Activated CD8-positive, alpha-beta memory T cell treated with anti-CD3 and anti-CD28 coated beads for 36 hours (primary cell): ENCODE results near the gene BIN2. TPM values are rescaled to one million over a fixed set of nuclear protein-coding genes. Genes with fewer than 3 reads are reported as not detected.

ENCODE experiments used
- CTCF ChIA-PET: fragments of 350-600 bp; sonication (Branson Sonifier 250); formaldehyde crosslinking; loops from one replicate; lab custom pipeline; 2021; ENCODE audit warnings: antibody characterized with exemption; lab: Charles Lee
- POLR2A ChIA-PET: fragments of 350-600 bp; sonication (Branson Sonifier 250); formaldehyde crosslinking; loops from one replicate; lab custom pipeline; 2021; ENCODE audit warnings: antibody characterized with exemption; lab: Charles Lee
- total RNA-seq, 2 experiments: library from RNA; stranded (reverse); gene quantifications; one replicate each; pipeline ENCODE4 v1.2.3, GENCODE V29; 2021

BIN2 gene
- total RNA-seq, 2 experiments from 2014 or later = 42.8 to 47.0 TPM

DNA sequence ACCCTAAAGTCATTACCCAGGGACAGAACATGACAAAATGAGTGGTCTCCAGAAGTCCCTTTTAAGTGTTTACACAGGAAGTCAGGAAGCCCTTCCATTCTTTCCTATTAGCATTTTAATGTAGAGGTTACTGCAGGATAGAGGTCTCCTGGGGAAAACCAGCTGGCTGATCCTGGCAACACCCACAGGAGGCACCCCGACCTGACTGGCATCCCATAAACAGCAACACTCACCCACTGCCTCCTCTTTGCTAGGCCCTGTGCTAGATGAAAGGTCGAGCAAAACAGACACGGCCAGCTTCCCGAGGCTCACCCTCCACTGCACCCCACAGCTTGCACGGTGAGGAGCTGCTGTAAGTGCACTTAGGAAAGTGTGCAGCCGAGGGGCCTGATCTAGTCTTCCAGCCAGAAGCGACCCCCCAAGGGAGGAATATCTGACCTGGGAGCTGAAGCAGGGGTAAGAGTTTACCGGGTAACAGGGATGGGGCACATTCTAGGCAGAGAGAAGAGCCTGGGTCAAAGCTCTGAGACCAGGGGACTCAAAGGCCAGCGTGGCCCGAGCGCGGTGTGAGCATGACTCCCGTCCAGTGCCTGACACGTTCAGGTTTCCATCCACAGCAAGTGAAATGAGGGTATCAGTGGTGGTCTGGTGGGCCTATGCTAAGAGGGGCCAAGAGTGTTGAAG lies 76.3 kb downstream of the BIN2 start:
- POLR2A ChIA-PET = no interaction called here
- CTCF ChIA-PET = interaction anchor here (0.6 kb wide), 1 partner anchor 493 kb away, joined by 3 read pairs; no protein-coding TSS in a partner anchor

GRCh38 chr12:51246254-51246853 lies 77.6 kb downstream of the BIN2 start:
- POLR2A ChIA-PET = interaction anchor here (0.5 kb wide), 1 partner anchor 728 kb away, joined by 4 read pairs; no protein-coding TSS in a partner anchor
- CTCF ChIA-PET = no interaction called here

GRCh38 chr12:51245476-51246253 lies 78.3 kb downstream of the BIN2 start:
- ChIA-PET CTCF (no interaction called here), POLR2A (interaction anchor here (0.5 to 0.6 kb wide), 3 partner anchors 30 to 727 kb away, joined by 3 to 4 read pairs (median 3); no protein-coding TSS in a partner anchor)

DNA sequence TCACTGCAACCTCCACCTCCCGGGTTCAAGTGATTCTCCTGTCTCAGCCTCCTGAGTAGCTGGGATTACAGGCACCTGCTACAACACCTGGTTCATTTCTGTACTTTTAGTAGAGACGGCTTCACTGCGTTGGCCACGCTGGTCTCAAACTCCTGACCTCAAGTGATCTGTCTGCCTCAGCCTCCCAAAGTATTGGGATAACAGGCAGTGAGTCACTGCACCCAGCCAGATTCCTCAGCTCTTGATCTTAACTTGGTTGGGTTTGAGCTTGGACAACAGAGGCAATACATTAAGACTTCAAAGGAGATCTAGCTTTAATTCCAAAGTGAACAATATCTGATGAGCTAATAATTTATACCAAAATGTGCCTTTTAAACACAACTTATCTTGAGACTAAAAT lies 79.7 kb downstream of the BIN2 start:
- ChIA-PET CTCF (interaction anchor here (0.9 to 1.0 kb wide), 2 partner anchors 8 to 19 kb away, joined by 3 read pairs; no protein-coding TSS in a partner anchor), POLR2A (interaction anchor here (0.5 to 2.1 kb wide), 3 partner anchors 26 to 82 kb away, joined by 3 to 11 read pairs (median 7); partner anchors contain the start of gene POU6F1)

DNA sequence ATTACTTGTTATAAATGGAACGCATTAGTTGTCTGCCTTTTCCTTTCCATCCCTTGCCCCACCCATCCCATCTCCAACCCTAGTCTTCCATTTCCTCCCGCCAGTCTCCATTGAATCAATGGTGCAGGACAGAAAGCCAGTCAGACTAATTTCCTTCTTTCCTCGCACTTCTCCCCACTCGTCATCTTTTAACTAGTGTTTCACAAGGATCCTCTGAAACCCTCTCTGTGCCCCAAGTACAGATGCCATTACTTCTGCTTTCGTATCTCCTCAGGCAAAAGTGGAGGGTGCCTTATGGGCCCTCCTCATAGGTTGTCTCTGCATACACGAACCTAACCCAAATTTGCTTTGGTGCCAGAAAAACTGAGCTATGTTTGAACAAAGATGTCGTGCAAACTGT lies 81.1 kb downstream of the BIN2 start:
- POLR2A ChIA-PET = interaction anchor here (2.1 kb wide), 1 partner anchor 25 kb away, joined by 7 read pairs; the partner anchor contains the start of gene POU6F1
- CTCF ChIA-PET = no interaction called here

DNA sequence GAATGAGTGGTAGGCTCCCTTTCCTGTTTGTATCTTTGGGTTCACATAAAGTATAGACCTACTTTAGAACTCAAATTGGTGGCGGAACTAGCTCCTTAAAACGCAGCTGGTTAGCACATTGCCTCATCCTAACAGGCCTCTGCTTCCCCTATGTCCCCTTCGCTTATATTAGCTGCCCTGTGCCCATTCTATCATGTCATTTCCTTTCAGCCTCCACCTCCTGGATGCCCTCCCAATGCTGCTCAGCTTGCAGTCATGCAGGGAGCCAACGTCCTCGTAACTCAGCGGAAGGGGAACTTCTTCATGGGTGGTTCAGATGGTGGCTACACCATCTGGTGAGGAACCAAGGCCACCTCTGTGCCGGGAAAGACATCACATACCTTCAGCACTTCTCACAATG lies 81.9 kb downstream of the BIN2 start:
- ChIA-PET CTCF (no interaction called here), POLR2A (interaction anchor here (0.7 kb wide), 1 partner anchor 46 kb away, joined by 4 read pairs; no protein-coding TSS in a partner anchor)

GRCh38 chr12:51240971-51241370 lies 83.0 kb downstream of the BIN2 start:
- ChIA-PET CTCF (interaction anchor here (0.6 to 1.0 kb wide), 2 partner anchors 85 to 214 kb away, joined by 3 read pairs; no protein-coding TSS in a partner anchor), POLR2A (interaction anchor here (3.9 kb wide), 1 partner anchor 23 kb away, joined by 38 read pairs; the partner anchor contains the start of gene POU6F1)

DNA sequence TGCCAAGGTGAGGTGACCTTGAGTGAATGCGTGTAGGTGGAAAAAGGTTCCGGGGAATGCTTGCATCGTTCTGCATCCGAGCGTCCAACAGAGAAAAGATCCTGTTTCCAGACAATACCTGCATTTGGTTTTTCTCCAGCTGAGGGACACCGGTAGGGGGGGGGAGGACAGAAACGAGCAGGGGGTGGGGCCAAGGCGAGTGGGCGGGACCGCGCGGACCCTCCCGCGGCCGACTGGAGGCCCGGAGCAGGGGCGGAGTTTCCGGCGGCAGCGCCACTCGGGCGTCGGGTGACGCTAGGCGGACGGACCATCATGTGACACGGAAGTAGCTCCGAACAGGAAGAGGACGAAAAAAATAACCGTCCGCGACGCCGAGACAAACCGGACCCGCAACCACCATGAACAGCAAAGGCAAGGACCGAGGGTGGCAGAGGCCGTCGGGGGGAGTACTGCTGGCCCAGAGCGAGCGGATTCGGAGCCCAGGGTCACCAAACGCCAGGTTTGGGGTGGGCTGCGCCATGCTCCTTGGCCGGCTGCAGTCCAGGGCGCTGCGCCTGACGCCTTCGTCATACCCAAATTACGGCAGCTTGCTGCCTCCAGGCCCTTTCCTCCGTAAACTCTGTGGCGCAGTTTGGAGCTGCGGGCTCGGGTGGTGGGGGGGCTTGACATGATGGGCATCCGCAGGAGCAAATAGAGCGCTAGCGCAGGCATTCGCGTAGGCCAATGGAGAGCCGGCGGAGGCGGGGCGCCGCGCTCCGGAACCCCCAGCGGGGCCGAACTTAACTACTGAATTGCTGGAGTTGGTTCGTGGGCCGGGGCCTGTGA lies 85.3 kb downstream of the BIN2 start, which contains the start of gene DAZAP2:
DAZAP2 (plus strand) TSS at position 317 of the 825 bp plus-strand sequence; CDS start at position 399, 82 bp downstream.
- POLR2A ChIA-PET = interaction anchor here (0.8 to 3.9 kb wide), 4 partner anchors 9 to 155 kb away, joined by 3 to 38 read pairs (median 10); partner anchors contain the start of genes CSRNP2 and POU6F1
- CTCF ChIA-PET = interaction anchor here (0.6 to 1.4 kb wide), 4 partner anchors 14 to 161 kb away, joined by 4 to 7 read pairs (median 6); partner anchors contain the start of gene POU6F1

DNA sequence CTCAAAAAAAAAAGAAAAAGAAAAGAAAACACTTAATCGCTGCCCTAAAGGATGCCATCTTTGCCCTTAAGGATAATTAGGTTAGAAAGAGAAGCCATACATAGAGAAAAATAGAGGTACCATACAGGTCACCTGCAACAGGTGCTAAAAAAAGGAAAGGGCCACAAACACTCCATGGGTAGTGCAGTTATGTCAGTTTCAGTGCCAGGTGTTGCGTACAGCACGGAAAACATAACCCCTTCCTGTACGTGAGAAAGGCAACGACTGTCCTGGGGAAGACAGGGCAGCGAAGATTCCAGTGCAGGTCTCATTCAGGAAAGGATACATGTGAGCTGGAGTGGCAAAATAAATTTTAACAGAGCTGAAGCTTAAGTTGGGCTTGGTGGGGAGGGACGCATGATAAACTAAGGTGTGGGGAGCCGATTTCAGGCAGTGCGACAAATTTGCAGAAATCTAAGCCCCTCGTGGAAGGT lies 85.9 kb downstream of the BIN2 start:
- ChIA-PET CTCF (interaction anchor here (1.3 to 1.4 kb wide), 3 partner anchors 14 to 20 kb away, joined by 5 to 7 read pairs (median 6); partner anchors contain the start of gene POU6F1), POLR2A (interaction anchor here (0.6 to 3.9 kb wide), 5 partner anchors 9 to 961 kb away, joined by 3 to 38 read pairs (median 7); partner anchors contain the start of genes CSRNP2 and POU6F1)

- ChIA-PET CTCF (no interaction called here), POLR2A (no interaction called here)
Observed at GRCh38 chr12:51234530-51234929, 89.4 kb downstream of the BIN2 start.

GRCh38 chr12:51232642-51233041 lies 91.3 kb downstream of the BIN2 start:
- ChIA-PET CTCF (interaction anchor here (0.7 kb wide), 1 partner anchor 594 kb away, joined by 3 read pairs; no protein-coding TSS in a partner anchor), POLR2A (no interaction called here)

Other genes with a start within 250 kb of the BIN2 start
- gene CSRNP2, start 240.6 kb downstream of the BIN2 start, total RNA-seq = 10 to 100 TPM; 16.8 to 17.3 TPM
- 10 to 100 TPM; 37.4 to 39.5 TPM for gene TFCP2, start 151.0 kb downstream of the BIN2 start, total RNA-seq
- gene POU6F1, start 106.1 kb downstream of the BIN2 start, total RNA-seq = 1 to 10 TPM; 6.9 to 9.9 TPM
- 10 to 100 TPM; 84.6 to 88.0 TPM for gene DAZAP2, start 85.3 kb downstream of the BIN2 start, total RNA-seq
- gene SMAGP, start 53.8 kb downstream of the BIN2 start, total RNA-seq = under 1 TPM; 0.82 to 0.86 TPM
- not detected for gene CELA1, start 22.5 kb upstream of the BIN2 start, total RNA-seq
- gene GALNT6, start 67.2 kb upstream of the BIN2 start, total RNA-seq = 10 to 100 TPM; 21.5 to 23.1 TPM
- 1 to 10 TPM; 2.8 to 3.7 TPM for gene SLC4A8, start 100.7 kb upstream of the BIN2 start, total RNA-seq